ENCODE data around the gene GPC4. TPM values are rescaled to one million over a fixed set of nuclear protein-coding genes. Genes with fewer than 3 reads are reported as not detected.
A peak's percentile ranks its signal among the peaks of the same experiment; 100 is the strongest.

GPC4 gene
- total and polyA plus RNA-seq, 7 donors: 7.3 to 22.0 (median 12.3) TPM

- no peak for TF ChIP-seq CTCF (IDR thresholded peaks at IDR 0.05)
- H3K27me3 ChIP-seq (ENCODE audit: insufficient read depth in 3 of 3, low read length in 2 of 3): peaks cover 0 to 7% (median 0%) of the 10 kb centered on the region in 3 donors
- H3K4me3 ChIP-seq: no peak overlapping the region
- no peaks in the 10 kb centered on the region for H3K36me3 ChIP-seq (ENCODE audit: insufficient read depth in 1 of 2, low read depth in 1 of 2)
- no peaks in the 10 kb centered on the region for H3K9me3 ChIP-seq
- H3K27ac ChIP-seq: no peak overlapping the region
- ATAC-seq (no peak), DNase-seq (no peak)
- WGBS, 3 donors: 63 to 87% (median 69%) methylated on average over 10 of the region's 10 CpGs
- peaks cover 7% of the 10 kb centered on the region for H3K4me1 ChIP-seq
- intact Hi-C loops (cut with DNase I): no loop called here
Measured at GRCh38 chrX:133380711-133381619, 34.3 kb downstream of the GPC4 start.

- intact Hi-C loops (cut with DNase I): no loop called here
- no peak for TF ChIP-seq CTCF (IDR thresholded peaks at IDR 0.05)
- ATAC-seq: no peak
- Histone ChIP-seq H3K9me3 (no peaks in the 10 kb centered on the region), H3K4me1 (peaks cover 22% of the 10 kb centered on the region), H3K27me3 (ENCODE audit: insufficient read depth in 3 of 3, low read length in 2 of 3) (no peaks in the 10 kb centered on the region), H3K36me3 (ENCODE audit: insufficient read depth in 1 of 2, low read depth in 1 of 2) (no peaks in the 10 kb centered on the region), H3K4me3 (no peak overlapping the region), H3K27ac (peak overlapping the region; percentile 30)
- WGBS, 3 donors: 60 to 69% (median 67%) methylated on average over 3 of the region's 3 CpGs
- no peak for DNase-seq
Measured at GRCh38 chrX:133376422-133376821, 38.9 kb downstream of the GPC4 start.

- TF ChIP-seq CTCF (IDR thresholded peaks at IDR 0.05): no peak
- WGBS, 3 donors: 9 to 18% (median 9%) methylated on average over 5 to 7 of the region's 7 CpGs
- Histone ChIP-seq H3K4me1 (peaks cover 22% of the 10 kb centered on the region), H3K36me3 (ENCODE audit: insufficient read depth in 1 of 2, low read depth in 1 of 2) (no peaks in the 10 kb centered on the region), H3K4me3 (no peak overlapping the region), H3K27me3 (ENCODE audit: insufficient read depth in 3 of 3, low read length in 2 of 3) (no peaks in the 10 kb centered on the region), H3K9me3 (no peaks in the 10 kb centered on the region), H3K27ac (peak overlapping the region; percentile 30)
- ATAC-seq (peak; percentile 55 to 78 (median 65)), DNase-seq (peak; percentile 16 to 54)
- intact Hi-C loops (cut with DNase I): no loop called here
Measured at GRCh38 chrX:133375615-133376340, 39.5 kb downstream of the GPC4 start.

GRCh38 chrX:133374874-133375387, 40.4 kb downstream of the GPC4 start:
- H3K4me1 ChIP-seq: peaks cover 22% of the 10 kb centered on the region
- no peak for DNase-seq
- H3K9me3 ChIP-seq: no peaks in the 10 kb centered on the region
- no peaks in the 10 kb centered on the region for H3K36me3 ChIP-seq (ENCODE audit: insufficient read depth in 1 of 2, low read depth in 1 of 2)
- peak overlapping the region; percentile 16 for H3K27ac ChIP-seq
- no peak for ATAC-seq
- TF ChIP-seq CTCF (IDR thresholded peaks at IDR 0.05): no peak
- intact Hi-C loops (cut with DNase I): no loop called here
- H3K27me3 ChIP-seq (ENCODE audit: insufficient read depth in 3 of 3, low read length in 2 of 3): no peaks in the 10 kb centered on the region
- H3K4me3 ChIP-seq: no peak overlapping the region
- WGBS, 3 donors: 58 to 65% (median 59%) methylated on average over 2 of the region's 2 CpGs

All from psoas muscle (tissue), 8 donors.